Loucy (cell line): ENCODE measurements around the gene SHISAL1.

ENCODE experiments used
- EZH2phosphoT487 ChIP-seq: fragments of 200-600 bp; IDR thresholded peaks from 2 replicates; pipeline ENCODE4 v1.6.1; 2018; ENCODE audit warnings: antibody characterized with exemption, mild to moderate bottlenecking, moderate library complexity, borderline replicate concordance
- TF ChIP-seq, protein P1 (sequence below): fragments of 200-600 bp; sonication (generic); conservative IDR thresholded peaks from 2 replicates; pipeline ENCODE4 v1.5.1; 2014; ENCODE audit warnings: mild to moderate bottlenecking, antibody characterized with exemption, low read length

DNA sequence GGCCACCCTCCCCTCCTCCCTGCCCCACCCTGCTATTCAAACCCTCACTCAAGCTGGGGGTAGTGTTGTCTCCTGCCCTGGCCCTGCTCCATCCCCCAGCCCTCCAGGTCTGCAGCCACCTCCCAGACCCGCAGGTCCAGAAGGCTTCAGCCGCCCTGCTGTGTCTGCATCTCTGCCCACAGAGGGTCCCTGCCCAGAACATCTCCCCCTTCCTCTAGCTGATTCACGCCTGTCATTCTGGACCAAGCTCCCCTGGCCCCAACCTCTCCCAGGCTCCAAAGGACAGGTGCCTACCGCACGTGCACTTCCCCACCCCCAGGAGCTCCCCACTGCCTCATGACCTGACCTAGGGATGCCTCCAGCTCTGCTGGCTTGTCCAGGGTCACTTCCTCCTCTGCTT is 16.0 kb upstream of the SHISAL1 start:
- TF ChIP-seq, protein P1, sequence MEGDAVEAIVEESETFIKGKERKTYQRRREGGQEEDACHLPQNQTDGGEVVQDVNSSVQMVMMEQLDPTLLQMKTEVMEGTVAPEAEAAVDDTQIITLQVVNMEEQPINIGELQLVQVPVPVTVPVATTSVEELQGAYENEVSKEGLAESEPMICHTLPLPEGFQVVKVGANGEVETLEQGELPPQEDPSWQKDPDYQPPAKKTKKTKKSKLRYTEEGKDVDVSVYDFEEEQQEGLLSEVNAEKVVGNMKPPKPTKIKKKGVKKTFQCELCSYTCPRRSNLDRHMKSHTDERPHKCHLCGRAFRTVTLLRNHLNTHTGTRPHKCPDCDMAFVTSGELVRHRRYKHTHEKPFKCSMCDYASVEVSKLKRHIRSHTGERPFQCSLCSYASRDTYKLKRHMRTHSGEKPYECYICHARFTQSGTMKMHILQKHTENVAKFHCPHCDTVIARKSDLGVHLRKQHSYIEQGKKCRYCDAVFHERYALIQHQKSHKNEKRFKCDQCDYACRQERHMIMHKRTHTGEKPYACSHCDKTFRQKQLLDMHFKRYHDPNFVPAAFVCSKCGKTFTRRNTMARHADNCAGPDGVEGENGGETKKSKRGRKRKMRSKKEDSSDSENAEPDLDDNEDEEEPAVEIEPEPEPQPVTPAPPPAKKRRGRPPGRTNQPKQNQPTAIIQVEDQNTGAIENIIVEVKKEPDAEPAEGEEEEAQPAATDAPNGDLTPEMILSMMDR: no peak
- no peak for TF ChIP-seq EZH2phosphoT487
